SK-N-SH (cell line): ENCODE results near the gene PACSIN3.

Source experiments
- CHD2 ChIP-seq: fragments of 150-350 bp; IDR thresholded peaks from 2 replicates; pipeline ENCODE4 v1.6.1; 2018; ENCODE audit warnings: low read length; ENCODE audit not compliant: partially characterized antibody
- CTCF ChIP-seq: fragments of 200-600 bp; sonication (generic); IDR thresholded peaks from 2 replicates; pipeline ENCODE4 v1.6.1; 2017; ENCODE audit warnings: antibody characterized with exemption, mild to moderate bottlenecking, moderate library complexity
- GABPA ChIP-seq: IDR thresholded peaks from 2 replicates; pipeline ENCODE4 v1.4.0; 2012; ENCODE audit warnings: low read depth, mild to moderate bottlenecking
- NRF1 ChIP-seq: IDR thresholded peaks from 2 replicates; pipeline ENCODE4 v1.6.1; 2012; ENCODE audit warnings: low read depth, mild to moderate bottlenecking, low read length
- RFX5 ChIP-seq: IDR thresholded peaks from 2 replicates; pipeline ENCODE4 v1.6.1; 2012; ENCODE audit warnings: mild to moderate bottlenecking, improper control_type of control experiment, low read length
- SMC3 ChIP-seq: IDR thresholded peaks from 2 replicates; pipeline ENCODE4 v1.6.1; 2012; ENCODE audit warnings: low read depth, low read length, improper control_type of control experiment
- TAF1 ChIP-seq: IDR thresholded peaks from 2 replicates; pipeline ENCODE4 v1.6.1; 2012; ENCODE audit warnings: low read depth, mild to moderate bottlenecking, low read length, moderate library complexity, borderline replicate concordance
- USF2 ChIP-seq: fragments of 150-350 bp; IDR thresholded peaks from 2 replicates; pipeline ENCODE4 v1.6.1; 2017; ENCODE audit warnings: antibody characterized with exemption, low read length, low read depth, borderline replicate concordance

DNA sequence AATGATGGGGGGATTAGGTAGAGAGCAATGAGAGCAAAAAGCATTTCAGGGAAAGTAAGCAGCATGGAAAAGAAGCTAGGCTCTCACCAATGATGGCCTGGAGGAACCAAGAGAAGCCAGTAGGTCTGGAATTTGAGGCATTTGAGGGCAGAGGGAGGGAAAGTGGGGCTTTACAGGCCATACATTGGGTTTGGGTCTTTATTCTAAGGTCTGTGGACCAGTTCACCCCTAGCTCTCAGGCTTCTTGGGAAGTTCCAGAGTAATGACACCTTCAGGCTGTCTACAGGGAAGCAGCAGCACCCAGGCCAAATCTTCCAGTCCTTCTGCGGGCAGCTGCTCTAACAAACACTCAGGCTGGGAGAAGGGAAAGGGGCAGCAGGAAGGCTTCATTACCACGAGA lies 39.0 kb downstream of the PACSIN3 start:
- TF ChIP-seq TAF1 (no peak), GABPA (no peak), CTCF (no peak), SMC3 (no peak), USF2 (no peak), CHD2 (no peak), NRF1 (no peak), RFX5 (no peak)
